H9 (cell line): ENCODE results near the gene HS1BP3. TPM values are rescaled to one million over a fixed set of nuclear protein-coding genes. Genes with fewer than 3 reads are reported as not detected.
A peak's percentile ranks its signal among the peaks of the same experiment; 100 is the strongest.

Experiments
- DNase-seq: peaks from one replicate; pipeline ENCODE4 v3.0.0-alpha.2; 2017
- H2AFZ ChIP-seq: one replicate; pipeline ENCODE4 v1.6.1; 2013; ENCODE audit warnings: mild to moderate bottlenecking, low read length, control low read depth, moderate library complexity
- H2AK5ac ChIP-seq: 2 replicates; pipeline ENCODE4 v1.6.1; 2013; ENCODE audit warnings: low read length, control low read depth, mixed read lengths; ENCODE audit not compliant: insufficient read length
- H2BK120ac ChIP-seq: one replicate; pipeline ENCODE4 v1.6.1; 2013; ENCODE audit warnings: low read depth, mild to moderate bottlenecking, low read length, control low read depth, inconsistent platforms; ENCODE audit not compliant: poor library complexity, severe bottlenecking
- H2BK12ac ChIP-seq: 2 replicates; pipeline ENCODE4 v1.6.1; 2013; ENCODE audit warnings: low read length, control low read depth, mixed read lengths, low read depth; ENCODE audit not compliant: insufficient read length
- H2BK15ac ChIP-seq: 2 replicates; pipeline ENCODE4 v1.6.1; 2013; ENCODE audit warnings: low read depth, low read length, control low read depth
- H2BK20ac ChIP-seq: one replicate; pipeline ENCODE4 v1.6.1; 2013; ENCODE audit warnings: low read depth, mild to moderate bottlenecking, low read length, control low read depth, inconsistent platforms; ENCODE audit not compliant: poor library complexity, severe bottlenecking
- H2BK5ac ChIP-seq: 2 replicates; pipeline ENCODE4 v1.6.1; 2013; ENCODE audit warnings: low read length, control low read depth, mixed read lengths; ENCODE audit not compliant: insufficient read length
- H3K14ac ChIP-seq: 2 replicates; pipeline ENCODE4 v1.6.1; 2013; ENCODE audit warnings: low read length, control low read depth; ENCODE audit not compliant: insufficient read depth
- H3K18ac ChIP-seq: 2 replicates; pipeline ENCODE4 v1.6.1; 2013; ENCODE audit warnings: low read depth, mild to moderate bottlenecking, mixed read lengths, low read length, control low read depth; ENCODE audit not compliant: insufficient read length
- H3K23ac ChIP-seq: 2 replicates; pipeline ENCODE4 v1.6.1; 2013; ENCODE audit warnings: low read length, control low read depth, mixed read lengths, low read depth; ENCODE audit not compliant: insufficient read length
- H3K23me2 ChIP-seq: 2 replicates; pipeline ENCODE4 v1.6.1; 2013; ENCODE audit warnings: low read depth, mild to moderate bottlenecking, mixed read lengths, low read length, control low read depth; ENCODE audit not compliant: insufficient read length, poor library complexity, severe bottlenecking
- H3K27ac ChIP-seq: 2 replicates; pipeline ENCODE4 v1.5.1; 2013; ENCODE audit warnings: low read length, control low read depth, mixed read lengths, low read depth; ENCODE audit not compliant: insufficient read length
- H3K27me3 ChIP-seq: 2 replicates; pipeline ENCODE4 v1.6.1; 2013; ENCODE audit warnings: low read length, control low read depth, inconsistent platforms; ENCODE audit not compliant: insufficient read depth
- H3K4ac ChIP-seq: 2 replicates; pipeline ENCODE4 v1.6.1; 2013; ENCODE audit warnings: low read depth, mild to moderate bottlenecking, control low read depth, inconsistent platforms, low read length, moderate library complexity
- H3K4me1 ChIP-seq: 2 replicates; pipeline ENCODE4 v1.6.1; 2013; ENCODE audit warnings: low read length, control low read depth, inconsistent platforms; ENCODE audit not compliant: insufficient read depth
- H3K4me2 ChIP-seq: 2 replicates; pipeline ENCODE4 v1.6.1; 2013; ENCODE audit warnings: low read length, control low read depth, mixed read lengths; ENCODE audit not compliant: insufficient read length, insufficient read depth
- H3K56ac ChIP-seq: 2 replicates; pipeline ENCODE4 v1.6.1; 2013; ENCODE audit warnings: low read depth, mild to moderate bottlenecking, mixed read lengths, low read length, control low read depth; ENCODE audit not compliant: insufficient read length
- H3K79me1 ChIP-seq: 2 replicates; pipeline ENCODE4 v1.6.1; 2013; ENCODE audit warnings: low read depth, mild to moderate bottlenecking, moderate library complexity, low read length, control low read depth, inconsistent platforms; ENCODE audit not compliant: insufficient read depth, poor library complexity, severe bottlenecking
- H3K79me2 ChIP-seq: 2 replicates; pipeline ENCODE4 v1.6.1; 2013; ENCODE audit warnings: low read length, control low read depth, inconsistent platforms; ENCODE audit not compliant: insufficient read depth
- H3K9ac ChIP-seq: 2 replicates; pipeline ENCODE4 v1.6.1; 2013; ENCODE audit warnings: low read length, control low read depth, mixed read lengths; ENCODE audit not compliant: insufficient read length; ENCODE audit errors: extremely low read depth
- H3K9me3 ChIP-seq: one replicate; pipeline ENCODE4 v1.6.1; 2013; ENCODE audit warnings: low read depth, low read length, inconsistent platforms; ENCODE audit not compliant: control insufficient read depth
- H3T11ph ChIP-seq: one replicate; pipeline ENCODE4 v1.6.1; 2013; ENCODE audit warnings: mild to moderate bottlenecking, low read length, control low read depth, inconsistent platforms
- H4K20me1 ChIP-seq: one replicate; pipeline ENCODE4 v1.6.1; 2013; ENCODE audit not compliant: control insufficient read depth, insufficient read length, insufficient read depth
- H4K5ac ChIP-seq: 2 replicates; pipeline ENCODE4 v1.6.1; 2013; ENCODE audit warnings: low read depth, mild to moderate bottlenecking, mixed read lengths, low read length, control low read depth; ENCODE audit not compliant: insufficient read length
- H4K8ac ChIP-seq: replicated peaks from 2 replicates; pipeline ENCODE4 v1.6.1; 2013; ENCODE audit warnings: low read length, control low read depth, mixed read lengths, low read depth; ENCODE audit not compliant: insufficient read length
- H4K91ac ChIP-seq: 2 replicates; pipeline ENCODE4 v1.6.1; 2013; ENCODE audit warnings: low read depth, mild to moderate bottlenecking, moderate library complexity, mixed read lengths, low read length, control low read depth; ENCODE audit not compliant: insufficient read length
- H3K27ac Mint-ChIP-seq, 3 experiments: 2 replicates in 2 of 3; 3 replicates in 1 of 3; pipeline ENCODE4 v1.8.0; 2020 to 2021; ENCODE audit warnings: mixed read lengths in 3 of 3, mild to moderate bottlenecking in 1 of 3, moderate library complexity in 1 of 3
- H3K27me3 Mint-ChIP-seq: 2 replicates; pipeline ENCODE4 v1.8.0; 2021; ENCODE audit warnings: low read depth, mild to moderate bottlenecking, moderate library complexity, mixed read lengths
- H3K36me3 Mint-ChIP-seq, 3 experiments: 2 replicates in 2 of 3; 3 replicates in 1 of 3; pipeline ENCODE4 v1.8.0; 2020 to 2021; ENCODE audit warnings: low read depth in 3 of 3, mixed read lengths in 3 of 3; ENCODE audit not compliant: insufficient read depth in 1 of 3
- H3K4me1 Mint-ChIP-seq, 2 experiments: 2 replicates each; pipeline ENCODE4 v1.8.0; 2020; ENCODE audit warnings: mixed read lengths in 2 of 2
- H3K4me3 Mint-ChIP-seq, 2 experiments: 2 replicates in 1 of 2; 3 replicates in 1 of 2; pipeline ENCODE4 v1.8.0; 2020 to 2021; ENCODE audit warnings: mild to moderate bottlenecking in 2 of 2, mixed read lengths in 2 of 2, moderate library complexity in 1 of 2
- H3K9me3 Mint-ChIP-seq, 2 experiments: 2 replicates in 1 of 2; 3 replicates in 1 of 2; pipeline ENCODE4 v1.8.0; 2020; ENCODE audit warnings: mild to moderate bottlenecking in 2 of 2, mixed read lengths in 2 of 2, moderate library complexity in 1 of 2
- CTCF ChIP-seq: fragments of 200-600 bp; sonication (generic); conservative IDR thresholded peaks from 3 replicates; pipeline ENCODE4 v1.8.0; 2021; ENCODE audit warnings: antibody characterized with exemption, mild to moderate bottlenecking
- WGBS: extraction: QIAGEN DNeasy Blood & Tissue Kit; methylation state at CpG from one replicate; pipeline ENCODE4 v1.1.7; 2013; ENCODE audit warnings: missing lambda C conversion rate, low lambda C conversion rate, mixed read lengths; ENCODE audit not compliant: insufficient read length; ENCODE audit errors: extremely low coverage; 5-methylcytosine and 5-hydroxymethylcytosine counted together
- total RNA-seq: library from RNA; stranded (reverse); gene quantifications from 2 replicates; pipeline ENCODE4 v1.2.1, GENCODE V29; 2021

The HS1BP3 gene
- total RNA-seq, 1 experiment from 2014 or later: 11.1 TPM

GRCh38 chr2:20666005-20666303 is 15.1 kb upstream of the HS1BP3 start:
- Mint-ChIP-seq H3K4me3 (peak overlapping the region; percentile 59 to 85), H3K27me3 (peaks cover 96% of the 10 kb centered on the region), H3K9me3 (peaks cover 0 to 2% of the 10 kb centered on the region in 2 experiments; a peak in 2 of 5 replicates), H3K36me3 (no peaks in the 10 kb centered on the region), H3K27ac (no peak overlapping the region), H3K4me1 (peaks cover 11 to 45% of the 10 kb centered on the region in 2 experiments)
- H3K9me3 ChIP-seq: no peaks in the 10 kb centered on the region
- no peak overlapping the region for H2AFZ ChIP-seq
- peaks cover 18% of the 10 kb centered on the region for H3K23me2 ChIP-seq
- DNase-seq: no peak
- no peak overlapping the region for H4K8ac ChIP-seq
- no CpG with 5 or more reads among the region's 34 CpGs for WGBS
- H3K23ac ChIP-seq: no peak overlapping the region
- no peak overlapping the region for H2BK12ac ChIP-seq
- H2AK5ac ChIP-seq: no peak overlapping the region
- H3K56ac ChIP-seq: no peak overlapping the region
- H3K79me1 ChIP-seq: no peaks in the 10 kb centered on the region
- H3K9ac ChIP-seq: no peak overlapping the region
- no peaks in the 10 kb centered on the region for H4K20me1 ChIP-seq
- no peak overlapping the region for H3T11ph ChIP-seq
- H3K79me2 ChIP-seq: no peaks in the 10 kb centered on the region
- no peak overlapping the region for H2BK15ac ChIP-seq
- H3K4me1 ChIP-seq: no peaks in the 10 kb centered on the region
- no peak overlapping the region for H3K18ac ChIP-seq
- TF ChIP-seq CTCF: no peak
- peaks cover 82% of the 10 kb centered on the region for H3K27me3 ChIP-seq
- no peak overlapping the region for H4K5ac ChIP-seq
- no peak overlapping the region for H4K91ac ChIP-seq
- no peak overlapping the region for H3K14ac ChIP-seq
- H2BK20ac ChIP-seq: no peak overlapping the region
- H3K4ac ChIP-seq: no peak overlapping the region
- peak overlapping the region; percentile 58 for H3K4me2 ChIP-seq
- no peak overlapping the region for H2BK5ac ChIP-seq
- H2BK120ac ChIP-seq: no peak overlapping the region
- H3K27ac ChIP-seq: no peak overlapping the region
